Hematopoietic multipotent progenitor cell (in vitro differentiated cells): ENCODE results near the gene CD248. TPM values are rescaled to one million over a fixed set of nuclear protein-coding genes. Genes with fewer than 3 reads are reported as not detected.

Experiments
- DNase-seq, 3 donors: peaks; one replicate each; pipeline ENCODE4 v3.0.0-alpha.2; 2011 to 2015; ENCODE audit warnings: low read depth in 2 of 3, low spot score in 2 of 3
- total RNA-seq: library from RNA; depleted of rRNA; stranded (reverse); fragments of >200 nt; gene quantifications from one replicate; pipeline ENCODE4 v1.2.3, GENCODE V29; 2012

The CD248 gene
- total RNA-seq, 1 donor = 1.1 TPM

DNA sequence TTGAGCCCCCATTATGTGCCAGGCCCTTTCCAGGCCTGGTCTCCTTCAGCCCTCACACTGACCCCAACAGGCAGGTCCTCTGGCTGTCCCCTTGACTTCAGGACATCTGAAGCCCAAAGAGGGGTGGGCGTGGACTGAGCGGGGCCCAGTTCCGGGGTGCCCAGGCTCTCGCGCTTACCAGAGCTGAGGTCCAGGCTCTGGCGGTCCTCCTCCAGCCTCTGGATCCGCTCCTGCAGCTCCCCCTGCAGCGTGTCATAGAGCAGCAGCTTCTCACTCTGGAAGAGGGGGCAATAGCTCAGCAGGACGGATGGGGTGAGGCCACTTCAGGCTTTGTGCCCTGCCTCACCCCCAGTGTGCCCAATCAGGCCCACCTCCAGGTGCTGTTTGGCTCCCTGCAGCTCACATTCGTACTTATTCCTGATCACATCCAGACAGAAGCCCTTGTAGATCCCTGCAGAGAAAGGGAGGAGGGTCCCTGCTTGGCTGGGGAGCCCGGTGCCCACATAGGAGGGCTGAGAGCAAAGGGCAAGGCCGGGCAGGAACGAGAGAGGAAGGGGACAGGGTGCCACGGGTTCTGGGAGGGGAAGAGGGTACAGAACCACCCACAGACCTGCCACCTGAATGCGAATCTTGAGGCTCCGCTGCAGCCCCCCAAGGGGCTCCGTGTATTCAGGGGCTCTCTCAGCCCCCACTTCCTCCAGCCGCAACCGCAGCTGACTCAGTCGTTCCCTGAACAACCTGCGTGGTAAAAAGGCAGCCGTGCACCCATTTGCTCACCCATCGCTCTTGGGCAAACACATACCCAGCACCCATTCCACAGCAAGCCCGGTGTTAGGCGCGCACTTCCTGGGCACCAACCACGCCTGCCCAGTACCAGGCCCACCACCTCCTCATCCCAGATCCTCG lies 24.0 kb upstream of the CD248 start:
- no peak for DNase-seq

DNA sequence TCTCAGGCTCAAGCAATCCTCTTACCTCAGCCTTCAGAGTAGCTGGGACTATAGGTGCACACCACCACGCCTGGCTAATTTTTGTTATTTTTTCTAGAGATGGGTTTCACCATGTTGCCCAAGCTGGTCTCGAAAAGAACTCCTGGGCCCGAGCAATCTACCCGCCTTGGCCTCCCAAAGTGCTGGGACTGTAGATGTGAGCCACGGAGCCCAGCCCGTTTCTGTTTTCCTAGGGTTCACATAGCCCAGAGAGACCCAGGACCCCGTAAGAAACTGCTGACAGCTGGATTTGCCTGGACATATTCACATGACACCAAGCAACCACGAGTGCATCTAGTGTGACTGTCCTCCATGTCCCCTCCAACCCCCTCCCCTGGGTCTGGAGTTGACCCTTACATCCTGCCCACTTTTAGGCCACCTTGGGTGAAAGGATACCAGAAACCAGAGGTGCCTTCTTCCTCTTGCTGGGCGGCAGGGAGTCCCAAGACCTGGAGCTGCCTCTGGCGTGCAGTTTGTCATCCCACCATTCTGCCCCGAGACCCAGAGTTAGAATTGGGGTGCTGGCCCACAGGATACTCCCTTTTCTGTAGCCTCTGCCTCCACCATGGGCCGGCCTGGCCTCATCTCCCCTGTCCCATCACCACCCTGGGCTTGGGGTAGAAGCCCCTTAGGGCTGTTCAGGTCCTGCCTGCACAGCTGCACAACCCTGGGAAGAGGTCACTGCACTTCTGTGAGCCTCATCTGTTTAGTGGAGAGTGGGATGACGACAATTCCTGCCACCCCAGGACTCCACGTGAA lies 23.0 kb upstream of the CD248 start:
- no peak for DNase-seq

DNA sequence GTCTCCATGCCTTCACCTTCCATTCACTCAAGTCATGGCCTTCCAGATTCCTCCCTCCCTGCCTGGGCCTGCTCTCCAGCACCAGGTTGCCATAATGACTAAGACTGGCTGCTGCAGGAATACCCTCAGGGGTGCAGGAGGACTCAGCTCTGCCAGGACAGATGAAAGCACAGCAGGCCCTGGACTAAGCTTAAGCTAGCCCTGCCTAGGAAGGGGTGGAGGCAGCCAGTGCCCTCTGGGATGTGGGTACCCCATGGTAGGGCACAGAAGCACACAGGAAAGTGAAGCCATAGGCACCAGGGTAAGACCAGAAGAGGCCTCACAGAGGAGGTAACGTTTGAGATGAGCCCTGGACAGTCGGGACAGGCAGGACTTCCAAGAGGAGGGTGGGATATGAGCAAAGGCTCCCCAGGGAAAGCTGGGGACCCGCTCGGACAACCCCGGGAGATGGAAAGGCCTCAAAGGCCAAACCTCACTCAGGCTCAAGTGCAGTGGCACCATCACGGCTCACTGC lies 22.4 kb upstream of the CD248 start:
- DNase-seq = no peak

DNA sequence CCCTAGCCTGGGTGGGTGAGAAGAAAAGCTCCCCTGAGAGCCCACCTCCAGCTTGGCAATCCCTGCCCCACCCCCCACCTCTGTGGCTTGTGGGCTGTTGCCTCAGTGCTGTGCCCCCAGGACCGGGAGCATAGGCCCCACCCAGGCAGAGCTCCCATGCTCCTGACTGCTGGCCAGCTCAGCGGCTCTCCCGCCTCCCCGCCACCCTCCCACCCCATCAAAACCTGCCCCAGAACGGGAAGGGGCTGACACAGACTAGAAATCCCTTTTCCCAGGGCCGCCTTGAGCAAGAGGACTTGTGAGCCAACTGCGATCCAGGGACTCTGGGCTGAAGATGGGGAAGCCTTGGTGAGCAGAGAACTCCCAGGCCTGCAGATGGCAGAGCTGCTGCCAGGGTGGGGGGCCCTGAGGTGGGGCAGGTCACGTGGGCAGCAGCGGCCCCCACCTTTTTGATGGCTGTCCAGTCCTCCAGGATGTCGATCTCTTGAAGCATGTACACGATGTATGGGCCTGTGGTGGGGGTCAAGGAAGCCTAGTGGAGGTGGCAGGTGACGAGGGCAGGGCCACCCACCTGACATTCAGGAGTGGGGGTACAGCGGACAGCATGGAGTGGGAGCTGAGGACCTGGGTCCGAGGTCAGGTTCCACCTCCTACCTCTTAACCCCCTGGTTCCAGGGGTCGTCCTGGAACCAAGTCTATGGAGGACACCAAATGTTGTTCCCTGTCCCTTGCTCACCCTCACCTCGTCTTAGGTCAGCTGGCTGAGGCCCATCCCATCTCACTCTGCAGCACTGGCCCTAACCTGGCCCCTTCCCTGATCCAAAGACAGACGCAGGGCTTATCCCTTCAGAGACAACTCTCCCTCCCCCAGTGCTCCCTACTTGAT lies 21.7 kb upstream of the CD248 start:
- DNase-seq = no peak

DNA sequence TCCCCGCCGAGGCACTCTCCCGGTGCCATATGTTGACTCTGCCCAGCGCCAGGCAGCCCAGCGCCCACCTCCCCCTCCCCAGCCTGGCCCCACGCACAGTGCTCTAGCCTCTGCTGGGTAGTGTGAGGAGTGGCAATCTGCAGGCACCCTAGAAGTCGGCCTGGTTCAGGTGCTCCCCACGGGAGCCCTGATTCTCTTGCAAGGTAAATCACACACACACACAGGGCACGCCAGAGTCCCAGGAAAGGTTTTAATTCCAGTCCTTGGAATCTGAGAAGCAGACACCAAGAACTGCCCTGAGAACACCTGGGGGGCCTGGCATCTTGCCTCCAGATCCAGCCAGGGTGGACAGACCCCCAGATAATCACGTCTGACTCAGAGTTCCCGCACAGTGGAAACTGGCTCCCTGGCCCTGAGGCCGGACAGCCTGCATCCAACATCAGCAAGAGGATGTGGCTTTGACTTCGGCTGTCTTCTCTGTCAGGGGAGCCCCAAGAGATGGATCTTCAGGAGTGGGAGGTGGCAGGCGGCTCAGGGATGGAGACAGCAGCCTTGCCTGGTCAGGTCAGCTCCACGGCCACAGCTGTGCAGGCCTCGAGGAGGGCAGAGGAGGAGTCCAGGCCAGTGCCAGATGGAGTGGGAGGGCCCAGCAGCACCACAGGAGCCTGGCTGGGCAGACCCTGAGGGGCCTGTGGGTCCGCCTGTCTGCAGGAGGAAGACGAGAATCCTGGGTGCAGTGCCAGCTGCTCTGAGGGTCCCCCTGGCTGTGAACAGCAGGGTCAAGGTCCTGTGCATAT lies 20.5 kb upstream of the CD248 start:
- no peak for DNase-seq

DNA sequence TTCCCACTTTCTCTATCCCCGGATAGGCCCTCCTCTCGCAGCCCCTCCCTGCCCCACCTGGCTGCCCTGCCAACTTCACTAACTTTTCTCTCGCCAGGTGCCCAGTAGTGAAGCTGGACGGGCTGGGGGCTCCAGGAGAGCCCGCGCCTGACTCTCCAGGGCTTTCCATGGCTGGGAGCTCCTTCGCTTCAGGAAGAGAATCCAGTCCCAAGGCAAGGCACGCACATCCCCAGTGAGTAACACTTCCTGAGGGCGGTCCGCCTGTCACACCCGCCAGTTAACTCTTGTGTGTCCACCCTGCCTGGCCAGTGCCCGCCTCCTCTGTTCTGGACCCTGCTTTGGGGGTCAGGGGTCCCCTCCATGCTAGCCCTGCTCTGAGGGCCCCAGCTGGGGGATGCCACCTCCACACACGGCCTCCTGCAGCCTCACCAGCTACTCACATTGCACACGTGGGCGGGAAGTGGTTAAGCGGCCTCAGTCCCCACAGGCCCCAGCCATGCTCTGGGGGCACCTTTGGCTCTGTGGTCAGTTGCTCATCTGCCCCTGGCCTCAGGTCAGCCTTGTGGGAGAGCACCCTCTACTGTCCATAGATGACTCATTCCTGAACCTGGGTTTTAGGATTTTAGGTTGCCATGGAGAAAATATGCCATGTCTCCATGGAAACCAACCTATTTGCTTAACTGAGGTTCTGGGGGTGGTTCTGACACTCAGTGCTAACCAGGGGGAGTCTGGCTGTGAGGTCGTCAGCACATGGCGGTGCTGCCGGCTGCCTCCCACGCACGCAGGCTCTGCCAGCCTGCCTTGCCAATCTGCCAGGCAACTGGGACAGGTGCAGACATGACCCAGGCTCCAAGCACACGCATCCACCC lies 19.6 kb upstream of the CD248 start, which contains the start of gene RIN1:
Gene RIN1 (minus strand): TSS at position 201 of the 869 bp plus-strand sequence. CDS start 32 bp downstream, at position 169.
- DNase-seq = peak in 2 of 3 donors; percentile 63 to 73

DNA sequence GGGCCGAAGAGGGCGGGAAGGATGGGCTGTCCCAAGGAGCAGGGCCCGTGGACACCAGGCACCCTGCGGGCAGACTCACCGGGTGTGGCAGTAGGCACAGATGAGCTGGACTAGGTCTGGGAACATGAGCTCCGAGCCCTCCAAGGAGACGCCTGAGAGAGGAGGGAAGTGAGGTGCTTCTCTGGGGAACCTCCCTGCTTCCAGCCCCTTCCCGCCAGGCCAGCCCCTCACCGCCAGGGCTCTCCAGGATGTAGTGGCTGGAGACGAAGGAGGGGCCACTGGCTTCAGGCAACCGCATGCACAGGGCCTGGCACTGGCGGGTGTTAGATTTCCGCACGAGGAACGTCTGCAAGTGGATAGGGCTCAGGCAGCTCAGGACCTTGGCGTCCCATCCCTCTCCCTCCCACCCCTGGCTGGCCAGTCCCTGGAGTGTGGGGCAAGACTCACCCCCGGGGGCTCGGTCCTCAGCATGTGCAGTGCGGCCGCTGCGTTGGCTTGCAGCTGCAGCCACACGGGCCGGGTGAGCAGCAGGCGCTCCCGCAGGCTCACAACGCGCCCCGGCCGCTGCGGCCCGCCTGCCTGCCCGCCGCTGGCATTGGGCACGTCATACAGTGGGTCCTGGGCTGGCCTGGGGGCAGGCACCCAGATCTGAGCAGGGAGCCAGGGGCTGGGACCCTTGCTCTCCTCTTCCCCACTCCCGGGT lies 18.8 kb upstream of the CD248 start:
- no peak for DNase-seq

DNA sequence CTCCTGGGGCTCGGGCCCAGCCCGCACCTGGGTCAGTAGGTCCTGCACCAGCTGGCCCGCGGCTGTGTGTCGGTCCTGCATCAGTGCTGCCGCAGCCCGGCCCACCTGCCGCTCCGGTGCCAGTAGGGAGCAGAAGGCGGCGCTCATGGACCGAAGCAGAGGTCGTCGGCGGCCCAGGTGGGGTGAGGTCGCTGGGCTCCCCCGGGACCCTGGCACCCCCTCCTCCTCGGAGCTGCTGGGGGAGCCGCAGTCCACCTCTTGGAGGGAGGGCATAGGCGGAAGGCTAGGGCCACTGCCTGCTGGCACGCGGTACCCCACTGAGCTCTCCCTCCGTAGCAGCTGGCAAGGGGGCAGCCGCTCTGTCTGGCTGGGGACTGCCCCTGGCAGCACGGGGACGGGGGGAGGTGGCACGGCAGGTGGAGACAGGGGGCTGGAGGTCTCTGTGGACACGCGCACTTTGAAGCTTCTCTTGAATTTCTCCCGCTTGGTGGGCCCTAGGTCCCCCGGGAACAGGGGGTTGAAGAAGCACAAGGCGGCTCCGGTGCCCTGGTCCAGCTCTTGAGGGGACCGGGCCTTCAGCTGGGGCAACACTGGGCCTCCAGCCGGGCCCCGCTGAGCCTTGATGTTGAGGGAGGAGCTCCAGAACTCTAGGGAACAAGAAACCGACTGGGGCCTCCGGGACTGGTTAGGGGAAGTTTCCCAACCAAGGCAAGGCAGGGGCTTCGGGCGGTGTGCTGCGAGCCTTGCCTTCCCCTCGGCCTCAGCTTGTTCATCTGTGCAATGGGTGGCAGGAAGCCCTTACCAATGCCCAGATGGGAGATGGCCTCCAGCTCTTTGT lies 18.0 kb upstream of the CD248 start:
- no peak for DNase-seq

DNA sequence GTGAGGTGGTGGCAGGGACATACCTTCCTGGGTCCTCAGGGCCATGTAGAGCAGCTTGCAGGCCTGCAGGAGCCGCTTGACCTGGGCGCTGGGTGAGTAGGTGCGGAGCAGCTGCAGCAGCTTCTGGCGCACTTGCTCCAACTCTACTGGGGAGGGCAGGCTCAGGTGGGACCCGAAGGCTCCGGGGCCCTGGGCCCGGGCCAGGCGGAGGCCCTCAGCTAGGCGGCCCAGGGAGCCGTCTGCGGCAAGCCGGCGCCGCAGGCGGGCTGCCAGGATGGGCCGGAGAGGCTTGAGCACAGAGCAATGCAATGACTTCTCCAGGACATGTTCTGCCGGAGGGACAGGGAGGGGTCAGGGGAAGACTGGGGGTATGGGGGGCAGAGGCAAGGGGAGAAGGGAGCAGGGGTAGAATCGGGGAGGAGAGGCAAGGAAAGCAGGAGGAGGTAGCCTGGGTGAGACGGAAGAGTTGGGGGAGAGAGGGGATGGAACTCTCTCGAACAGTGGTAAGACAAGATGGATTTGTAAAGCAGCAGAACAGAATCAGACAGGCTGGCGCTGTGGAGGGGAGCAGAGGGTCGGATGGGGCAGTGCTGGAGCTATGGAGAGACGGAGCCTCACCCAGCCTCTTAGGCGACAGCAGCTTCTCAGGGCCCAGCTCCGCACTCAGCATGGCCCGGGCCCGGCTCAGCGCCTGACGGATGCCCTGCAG lies 17.2 kb upstream of the CD248 start:
- DNase-seq = no peak

DNA sequence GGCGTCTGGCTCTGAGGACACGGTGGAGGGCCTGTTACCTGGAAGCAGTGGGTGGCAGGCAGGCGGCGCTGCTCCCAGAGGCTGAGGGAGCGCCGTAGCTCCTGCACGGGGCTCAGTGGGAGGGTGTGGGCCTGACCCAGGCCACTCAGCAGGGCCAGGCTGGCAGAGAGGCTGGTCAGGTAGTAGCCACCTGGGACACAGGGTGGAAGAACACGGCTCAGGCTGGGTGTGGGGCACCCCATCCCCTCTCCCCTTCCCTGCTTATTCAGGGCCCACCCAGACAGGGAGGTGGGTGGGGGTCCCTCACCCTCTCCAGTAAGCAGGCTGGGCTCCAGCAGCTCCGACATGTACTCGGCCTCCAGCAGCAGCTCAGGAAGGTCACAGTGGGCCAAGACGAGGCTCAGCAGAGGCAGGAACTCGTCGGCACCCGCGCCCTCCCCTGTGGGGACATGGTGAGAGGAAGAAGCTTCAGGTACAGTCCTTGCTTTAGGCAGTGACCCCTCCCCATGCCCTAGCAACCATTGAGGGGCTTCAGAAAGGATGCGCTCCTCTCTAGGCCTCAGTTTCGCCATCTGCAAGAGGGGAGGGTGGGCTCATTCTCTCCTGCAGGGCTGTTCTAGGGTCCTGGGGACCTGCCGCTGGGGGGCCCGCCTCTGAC lies 16.5 kb upstream of the CD248 start:
- DNase-seq = no peak

DNA sequence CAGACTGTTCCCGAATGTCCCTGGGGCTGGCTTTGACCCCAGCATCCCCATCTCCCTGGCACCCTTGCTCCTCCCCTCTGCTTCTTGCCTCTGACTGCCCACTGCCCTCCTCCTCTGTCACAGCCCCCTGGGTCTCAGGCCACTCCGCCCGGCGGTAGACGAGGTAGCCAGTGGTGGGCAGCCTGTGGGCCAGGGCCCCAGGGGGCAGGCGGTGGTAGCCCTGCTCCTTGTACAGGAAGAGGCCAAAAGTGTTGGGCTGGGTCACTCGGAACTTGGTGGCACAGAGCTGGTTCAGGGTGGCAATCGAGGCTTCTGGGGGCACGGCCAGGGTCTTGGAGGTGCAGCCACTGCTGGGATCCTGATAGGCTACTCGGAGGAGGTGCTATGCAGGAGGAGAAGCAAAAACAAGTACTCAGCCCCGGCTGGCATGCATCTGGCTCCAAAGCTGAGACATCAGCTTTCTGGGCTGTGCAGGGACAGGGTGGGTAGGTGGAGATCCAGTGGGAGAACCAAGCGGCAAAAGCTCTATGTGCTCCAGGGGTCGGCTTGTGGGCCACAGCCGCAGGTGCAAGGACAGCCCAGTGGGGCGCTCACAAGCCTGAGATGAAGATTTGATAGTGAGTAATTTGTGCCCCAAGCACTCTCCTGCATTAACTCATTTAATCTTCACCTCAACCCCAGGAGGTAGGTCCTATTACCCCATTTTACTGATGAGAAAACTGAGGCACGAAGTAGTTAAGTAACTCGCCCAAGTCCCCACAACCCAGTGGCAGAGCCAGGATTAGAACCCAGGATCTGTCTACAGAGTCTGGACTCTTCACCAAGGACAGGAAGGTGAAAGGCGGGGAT lies 15.8 kb upstream of the CD248 start:
- DNase-seq = no peak

DNA sequence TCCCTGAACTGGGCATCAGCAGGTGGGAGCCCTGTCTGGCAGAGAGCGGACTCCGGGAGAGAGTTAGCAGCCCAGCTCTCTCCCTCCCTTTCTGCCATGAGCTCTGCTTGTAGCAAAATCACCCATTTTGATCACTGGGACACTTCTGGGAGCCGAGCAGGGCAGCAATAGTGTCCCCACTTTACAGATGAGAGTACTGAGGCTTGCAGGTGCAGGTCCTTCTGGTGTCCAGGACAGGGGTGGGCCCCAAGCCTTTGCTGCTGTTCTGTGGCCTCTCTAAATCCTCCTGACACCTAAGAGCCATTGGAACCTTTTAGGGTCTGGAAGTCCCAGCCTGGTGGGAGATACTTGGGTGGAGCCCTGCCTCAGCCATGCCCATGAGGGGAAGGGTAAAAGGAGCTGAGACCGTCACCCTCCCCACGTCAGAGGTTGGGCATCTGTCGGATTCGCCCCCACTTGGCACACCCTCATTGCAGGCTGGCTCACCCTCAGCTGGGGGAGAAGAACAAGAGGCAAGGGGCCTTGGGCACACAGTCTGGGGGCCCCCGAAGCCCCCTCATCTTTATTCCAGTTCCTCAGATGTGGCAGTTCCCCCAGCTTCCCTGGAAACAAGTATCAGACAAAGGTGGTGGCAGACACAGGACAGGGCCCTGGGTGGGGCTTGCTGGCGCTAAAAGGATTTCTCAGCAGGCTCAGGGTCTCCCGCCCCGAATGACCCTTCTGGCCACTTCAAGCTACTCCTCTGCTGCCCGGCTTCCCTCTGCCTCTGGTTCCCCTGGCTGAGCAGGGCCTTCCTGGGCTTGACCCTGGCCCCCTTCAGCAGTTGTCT lies 14.9 kb upstream of the CD248 start:
- DNase-seq = no peak

DNA sequence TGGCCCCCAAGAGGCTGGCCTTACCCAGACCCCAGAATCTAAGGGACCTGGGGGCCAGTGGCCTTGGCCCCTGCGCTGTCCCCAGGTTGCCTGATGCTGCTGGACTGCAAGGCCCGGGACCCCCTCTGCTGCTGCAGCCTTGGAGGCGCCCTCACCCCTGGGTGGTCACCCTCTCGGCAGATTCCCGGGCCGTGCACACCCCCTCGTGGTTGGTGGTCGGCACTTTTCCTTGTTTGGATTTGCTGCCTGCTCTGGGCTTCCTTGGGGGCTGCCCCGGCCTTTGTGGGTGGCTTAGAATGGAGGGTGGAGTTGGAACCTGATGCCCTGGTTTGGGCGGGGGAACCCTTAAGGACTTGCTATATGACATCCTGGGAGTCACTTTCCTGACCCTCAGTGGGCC lies 14.1 kb upstream of the CD248 start:
- no peak for DNase-seq

DNA sequence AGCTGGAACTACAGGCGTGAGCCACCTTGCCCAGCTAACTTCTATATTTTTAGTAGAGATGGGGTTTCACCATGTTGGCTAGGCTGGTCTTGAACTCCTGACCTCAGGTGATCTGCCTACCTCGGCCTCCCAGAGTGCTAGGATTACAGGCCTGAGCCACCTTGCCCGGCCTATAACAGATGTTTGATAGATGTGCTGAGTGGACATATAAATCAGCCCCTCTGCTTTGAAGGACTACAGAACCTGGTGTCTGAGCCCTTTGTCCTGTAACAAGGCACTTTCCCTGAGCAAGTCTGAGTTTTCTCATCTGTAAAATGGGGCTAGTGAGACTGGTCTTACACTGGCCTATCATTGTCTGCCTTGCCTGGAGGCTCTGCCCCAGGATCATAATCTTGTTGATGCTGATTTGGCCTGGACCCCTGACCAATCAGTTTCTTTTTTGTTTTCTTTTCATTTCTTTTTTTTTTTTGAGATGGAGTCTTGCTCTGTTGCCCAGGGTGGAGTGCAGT lies 12.4 kb upstream of the CD248 start:
- DNase-seq = no peak
